GM23248 (cell line): ENCODE results near the gene PRR23E. TPM values are rescaled to one million over a fixed set of nuclear protein-coding genes. Genes with fewer than 3 reads are reported as not detected.
A peak's percentile ranks its signal among the peaks of the same experiment; 100 is the strongest.

Source experiments
- DNase-seq: peaks from one replicate; pipeline ENCODE4 v3.0.0-alpha.2; 2015
- H2AFZ ChIP-seq: fragments of 200-600 bp; sonication (generic); 2 replicates; pipeline ENCODE4 v1.6.1; 2016; ENCODE audit warnings: antibody characterized with exemption
- H3F3A ChIP-seq: fragments of 200-600 bp; sonication (generic); 2 replicates; pipeline ENCODE4 v1.6.1; 2016; ENCODE audit warnings: mild to moderate bottlenecking, antibody characterized with exemption, mixed run types; ENCODE audit not compliant: insufficient read depth
- H3K27ac ChIP-seq: fragments of 200-600 bp; sonication (generic); 2 replicates; pipeline ENCODE4 v1.5.1; 2016; ENCODE audit warnings: mild to moderate bottlenecking
- H3K27me3 ChIP-seq: fragments of 200-600 bp; sonication (generic); replicated peaks from 2 replicates; pipeline ENCODE4 v1.6.1; 2016; ENCODE audit warnings: mild to moderate bottlenecking; ENCODE audit not compliant: insufficient read depth
- H3K36me3 ChIP-seq: fragments of 200-600 bp; sonication (generic); 2 replicates; pipeline ENCODE4 v1.6.1; 2016; ENCODE audit warnings: low read depth, mild to moderate bottlenecking
- H3K4me1 ChIP-seq: fragments of 200-600 bp; sonication (generic); 2 replicates; pipeline ENCODE4 v1.6.1; 2016; ENCODE audit warnings: mild to moderate bottlenecking; ENCODE audit not compliant: insufficient read depth
- H3K4me2 ChIP-seq: fragments of 200-600 bp; sonication (generic); one replicate; pipeline ENCODE4 v1.6.1; 2016; ENCODE audit warnings: mild to moderate bottlenecking; ENCODE audit not compliant: unreplicated experiment
- H3K4me3 ChIP-seq: fragments of 200-600 bp; sonication (generic); 2 replicates; pipeline ENCODE4 v1.5.1; 2016; ENCODE audit warnings: mild to moderate bottlenecking
- H3K79me2 ChIP-seq: fragments of 200-600 bp; sonication (generic); 2 replicates; pipeline ENCODE4 v1.6.1; 2016; ENCODE audit warnings: mild to moderate bottlenecking; ENCODE audit not compliant: insufficient read depth
- H3K9ac ChIP-seq: fragments of 200-600 bp; sonication (generic); 2 replicates; pipeline ENCODE4 v1.6.1; 2016; ENCODE audit warnings: mild to moderate bottlenecking
- H3K9me2 ChIP-seq: fragments of 200-600 bp; sonication (generic); 2 replicates; pipeline ENCODE4 v1.6.1; 2016; ENCODE audit warnings: mixed run types, mild to moderate bottlenecking, moderate library complexity; ENCODE audit not compliant: insufficient read depth
- H3K9me3 ChIP-seq: fragments of 200-600 bp; sonication (generic); one replicate; pipeline ENCODE4 v1.6.1; 2017; ENCODE audit warnings: low read depth
- H4K20me1 ChIP-seq: fragments of 200-600 bp; sonication (generic); 2 replicates; pipeline ENCODE4 v1.6.0; 2016; ENCODE audit not compliant: insufficient read depth
- EZH2 ChIP-seq: fragments of 200-600 bp; sonication (generic); IDR thresholded peaks from 2 replicates; pipeline ENCODE4 v1.6.1; 2018; ENCODE audit warnings: antibody characterized with exemption, mild to moderate bottlenecking; ENCODE audit not compliant: insufficient read depth, poor library complexity, severe bottlenecking
- EZH2phosphoT487 ChIP-seq: fragments of 200-600 bp; sonication (generic); IDR thresholded peaks from 2 replicates; pipeline ENCODE4 v1.6.1; 2018; ENCODE audit warnings: antibody characterized with exemption, moderate library complexity, mild to moderate bottlenecking, low read depth; ENCODE audit not compliant: insufficient read depth
- WGBS, 2 experiments: methylation state at CpG; one replicate each; pipeline ENCODE4 v1.1.6; 2015 to 2017; ENCODE audit warnings: low lambda C conversion rate in 2 of 2, low coverage in 1 of 2; ENCODE audit errors: missing lambda C conversion rate in 2 of 2; 5-methylcytosine and 5-hydroxymethylcytosine counted together
- in situ Hi-C: fragments of 300-500 bp; cut with MboI; formaldehyde crosslinking; loops from 2 replicates; pipeline ENCODE4 v1.15.0; 2020
- polyA plus RNA-seq: library from polyadenylated mRNA; unstranded; fragments of >200 nt; fragmentation: Nextera tagmentation; extraction: Ambion mirVana; gene quantifications from 2 replicates; pipeline ENCODE4 v1.2.1, GENCODE V29; 2016
- total RNA-seq: library from RNA; depleted of rRNA; stranded (reverse); fragments of >200 nt; shearing (Covaris generic); gene quantifications from 2 replicates; pipeline ENCODE4 v1.2.3, GENCODE V29; 2014

PRR23E gene
- total and polyA plus RNA-seq, 2 experiments from 2014 or later, result not detected

DNA sequence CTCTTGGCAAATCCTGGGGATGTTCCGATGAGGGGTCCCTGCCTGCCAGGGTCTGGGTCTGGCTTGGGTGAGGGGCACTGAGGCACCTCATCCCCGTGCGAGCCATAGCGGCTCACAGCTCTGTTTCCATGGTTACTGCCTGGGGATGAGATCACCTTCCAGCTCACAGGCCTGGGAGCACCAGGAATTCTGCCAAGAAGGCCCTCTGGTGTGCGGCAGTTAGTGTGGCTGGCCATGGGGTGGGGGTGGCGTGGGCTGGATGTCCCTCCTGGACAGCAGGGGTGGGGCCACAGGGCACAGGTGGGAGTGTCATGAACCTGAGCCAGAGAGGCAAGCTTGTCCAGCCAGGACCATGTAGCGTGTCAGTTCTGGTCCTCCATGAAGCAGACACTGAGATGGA lies 22.1 kb upstream of the PRR23E start:
- H3K79me2 ChIP-seq, result no peaks in the 10 kb centered on the region
- no peak overlapping the region for H3K27ac ChIP-seq
- no peaks in the 10 kb centered on the region for H3K36me3 ChIP-seq
- TF ChIP-seq EZH2phosphoT487, result no peak
- TF ChIP-seq EZH2, result no peak
- DNase-seq, result peak; percentile 93
- WGBS, 2 experiments, result 14 to 15% methylated on average over 7 of the region's 7 CpGs
- H3K4me2 ChIP-seq, result no peak overlapping the region
- H3K9me3 ChIP-seq, result no peaks in the 10 kb centered on the region
- H4K20me1 ChIP-seq, result no peaks in the 10 kb centered on the region
- H3K27me3 ChIP-seq, result no peaks in the 10 kb centered on the region; the same call in 1 of the 2 replicates
- no peak overlapping the region for H2AFZ ChIP-seq
- no peak overlapping the region for H3K4me3 ChIP-seq
- no peak overlapping the region for H3K9ac ChIP-seq
- in situ Hi-C loops, result no loop called here
- peaks cover 20% of the 10 kb centered on the region for H3K4me1 ChIP-seq
- no peaks in the 10 kb centered on the region for H3F3A ChIP-seq
- no peaks in the 10 kb centered on the region for H3K9me2 ChIP-seq

DNA sequence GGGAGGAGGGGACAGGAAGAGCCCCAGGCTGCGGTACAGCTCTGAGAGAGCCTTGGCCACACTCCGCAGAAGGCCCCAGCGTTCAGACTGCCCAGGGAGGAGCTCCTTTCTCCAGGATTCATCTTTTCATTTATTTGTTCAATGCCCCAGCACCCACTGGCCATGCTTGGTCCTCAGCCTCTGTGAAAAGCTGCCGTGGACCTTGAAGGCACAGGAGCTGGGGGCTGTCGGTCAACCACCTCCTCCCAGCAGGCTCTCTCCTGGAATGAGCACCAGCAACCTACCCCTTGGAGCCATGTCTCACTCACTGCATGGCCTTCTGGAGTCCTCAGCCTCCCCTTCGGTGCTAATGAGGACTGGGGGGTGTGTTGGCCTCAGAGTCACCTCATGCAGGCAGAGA lies 21.6 kb upstream of the PRR23E start:
- Histone ChIP-seq H3F3A (no peaks in the 10 kb centered on the region), H3K9ac (no peak overlapping the region), H4K20me1 (no peaks in the 10 kb centered on the region), H3K27ac (no peak overlapping the region), H3K4me2 (no peak overlapping the region), H3K4me3 (no peak overlapping the region), H3K36me3 (no peaks in the 10 kb centered on the region), H3K27me3 (no peaks in the 10 kb centered on the region; the same call in 1 of the 2 replicates), H3K9me3 (no peaks in the 10 kb centered on the region), H3K79me2 (no peaks in the 10 kb centered on the region), H3K9me2 (no peaks in the 10 kb centered on the region), H2AFZ (no peak overlapping the region), H3K4me1 (peaks cover 20% of the 10 kb centered on the region)
- TF ChIP-seq EZH2phosphoT487 (no peak), EZH2 (no peak)
- 65% methylated on average over 6 of the region's 6 CpGs for WGBS, 2 experiments
- no peak for DNase-seq
- in situ Hi-C loops, result no loop called here

DNA sequence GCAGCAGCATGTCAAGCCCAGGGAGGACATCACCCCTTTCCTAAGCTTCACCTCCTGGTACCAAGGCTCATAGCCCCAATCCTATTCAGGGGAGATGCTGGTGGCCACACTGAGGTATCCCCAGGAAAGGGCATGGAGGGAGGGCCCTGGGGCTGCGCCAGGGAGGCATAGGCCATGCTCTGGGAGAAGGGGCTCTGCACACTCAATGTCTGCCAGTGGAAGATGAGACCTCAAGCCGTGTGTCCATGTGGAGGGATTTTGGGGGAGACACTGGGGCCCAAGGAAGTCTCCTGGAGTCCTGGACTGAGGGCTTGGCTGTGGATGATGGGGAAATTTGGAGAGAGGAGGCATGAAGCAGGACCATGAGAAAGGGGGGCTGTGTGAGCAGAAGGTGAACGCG lies 21.2 kb upstream of the PRR23E start:
- H3K4me1 ChIP-seq, result peaks cover 20% of the 10 kb centered on the region
- H3K4me2 ChIP-seq, result no peak overlapping the region
- no peak overlapping the region for H2AFZ ChIP-seq
- TF ChIP-seq EZH2 (no peak), EZH2phosphoT487 (no peak)
- no peaks in the 10 kb centered on the region for H3K79me2 ChIP-seq
- no peaks in the 10 kb centered on the region for H3K9me3 ChIP-seq
- H3F3A ChIP-seq, result no peaks in the 10 kb centered on the region
- no peaks in the 10 kb centered on the region for H3K9me2 ChIP-seq
- no peak for DNase-seq
- no peak overlapping the region for H3K4me3 ChIP-seq
- WGBS, 2 experiments, result 99% methylated on average over 4 of the region's 4 CpGs
- no peaks in the 10 kb centered on the region; the same call in 1 of the 2 replicates for H3K27me3 ChIP-seq
- no peak overlapping the region for H3K9ac ChIP-seq
- H3K36me3 ChIP-seq, result no peaks in the 10 kb centered on the region
- in situ Hi-C loops, result no loop called here
- no peaks in the 10 kb centered on the region for H4K20me1 ChIP-seq
- no peak overlapping the region for H3K27ac ChIP-seq

DNA sequence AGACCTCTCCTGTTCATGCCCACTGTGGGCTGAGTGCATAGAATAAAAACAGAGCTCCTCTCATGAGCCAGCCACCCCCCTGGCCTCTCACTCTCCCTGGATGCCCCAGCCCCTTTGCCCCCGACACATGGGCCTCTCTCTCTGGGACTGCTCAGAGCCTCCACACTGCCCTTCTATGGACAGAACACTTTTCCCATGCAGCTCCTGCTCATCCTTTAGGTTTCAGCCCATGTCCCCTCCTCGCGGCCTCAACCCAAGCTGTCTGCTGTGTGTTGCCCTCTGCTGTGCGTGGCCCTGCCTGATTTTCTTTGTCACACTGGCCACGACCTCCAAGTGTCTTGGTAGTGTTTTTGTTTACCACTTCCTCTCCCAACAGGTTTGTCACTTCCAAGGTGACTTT lies 20.7 kb upstream of the PRR23E start:
- Histone ChIP-seq H3K36me3 (no peaks in the 10 kb centered on the region), H4K20me1 (no peaks in the 10 kb centered on the region), H3K27me3 (no peaks in the 10 kb centered on the region; the same call in 1 of the 2 replicates), H2AFZ (no peak overlapping the region), H3K9me3 (no peaks in the 10 kb centered on the region), H3K4me3 (no peak overlapping the region), H3K4me1 (peaks cover 20% of the 10 kb centered on the region), H3F3A (no peaks in the 10 kb centered on the region), H3K27ac (no peak overlapping the region), H3K4me2 (peak overlapping the region; percentile 53), H3K9me2 (no peaks in the 10 kb centered on the region), H3K79me2 (no peaks in the 10 kb centered on the region), H3K9ac (no peak overlapping the region)
- no peak for DNase-seq
- 89 to 91% methylated on average over 5 of the region's 5 CpGs for WGBS, 2 experiments
- TF ChIP-seq EZH2phosphoT487 (no peak), EZH2 (no peak)
- in situ Hi-C loops, result no loop called here
